ENCODE measurements around the gene ZSWIM9.

The ZSWIM9 gene

DNA sequence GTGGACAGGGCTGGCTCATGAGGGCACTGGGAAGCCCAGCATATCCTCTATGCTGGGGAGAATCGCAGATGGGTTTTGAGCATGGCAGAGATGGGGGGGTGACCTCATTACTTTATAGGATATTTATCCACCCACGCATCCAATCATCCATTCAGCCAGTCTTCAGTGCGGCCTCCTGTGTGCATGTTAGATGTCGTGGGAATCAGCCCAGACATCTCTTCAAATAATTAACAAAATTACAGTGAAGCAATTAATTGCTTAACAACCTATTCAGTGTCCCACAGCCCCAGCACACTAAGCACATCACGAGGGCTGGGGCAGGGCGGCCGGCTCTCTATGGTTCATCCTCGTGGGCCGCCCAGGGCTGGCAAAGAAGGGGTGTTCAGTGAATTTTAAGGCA is 21.9 kb upstream of the ZSWIM9 start:
- Histone ChIP-seq H4K20me1 (ENCODE audit: low read depth, low read length) (no peaks in the 10 kb centered on the region), H3K4me3 (ENCODE audit: insufficient read depth, low read length, poor library complexity, severe bottlenecking) (no peak overlapping the region), H3F3A (ENCODE audit: insufficient read depth) (no peaks in the 10 kb centered on the region), H3K9me3 (ENCODE audit: insufficient read depth, low read length) (no peaks in the 10 kb centered on the region), H3K27me3 (ENCODE audit: low read length) (no peaks in the 10 kb centered on the region), H3K9ac (ENCODE audit: low read length) (no peak overlapping the region), H3K79me2 (ENCODE audit: insufficient read depth, low read length) (no peaks in the 10 kb centered on the region), H3K27ac (ENCODE audit: low read depth, low read length) (no peak overlapping the region), H2AFZ (ENCODE audit: low read depth, low read length, severe bottlenecking) (no peak overlapping the region), H3K9me2 (replicated peaks; ENCODE audit: insufficient read depth, low read length) (no peaks in the 10 kb centered on the region), H3K4me2 (ENCODE audit: low read depth, low read length, poor library complexity, severe bottlenecking) (no peak overlapping the region), H3K36me3 (ENCODE audit: low read length) (peaks cover 12% of the 10 kb centered on the region; the same call in 1 of the 2 replicates)
- no peak for TF ChIP-seq EZH2phosphoT487 (conservative IDR thresholded peaks at IDR 0.05; ENCODE audit: low read length)
- no peak for TF ChIP-seq CTCF (IDR thresholded peaks at IDR 0.05; ENCODE audit: insufficient read depth, low read length, poor library complexity, severe bottlenecking)

- no peak overlapping the region for H3K4me2 ChIP-seq (ENCODE audit: low read depth, low read length, poor library complexity, severe bottlenecking)
- TF ChIP-seq EZH2phosphoT487 (conservative IDR thresholded peaks at IDR 0.05; ENCODE audit: low read length) (no peak), CTCF (IDR thresholded peaks at IDR 0.05; ENCODE audit: insufficient read depth, low read length, poor library complexity, severe bottlenecking) (no peak)
- no peaks in the 10 kb centered on the region for H3K79me2 ChIP-seq (ENCODE audit: insufficient read depth, low read length)
- no peak overlapping the region for H3K27ac ChIP-seq (ENCODE audit: low read depth, low read length)
- no peaks in the 10 kb centered on the region for H3K9me2 ChIP-seq (replicated peaks; ENCODE audit: insufficient read depth, low read length)
- no peak overlapping the region for H2AFZ ChIP-seq (ENCODE audit: low read depth, low read length, severe bottlenecking)
- H3K4me3 ChIP-seq (ENCODE audit: insufficient read depth, low read length, poor library complexity, severe bottlenecking): no peak overlapping the region
- no peaks in the 10 kb centered on the region for H4K20me1 ChIP-seq (ENCODE audit: low read depth, low read length)
- H3F3A ChIP-seq (ENCODE audit: insufficient read depth): no peaks in the 10 kb centered on the region
- H3K27me3 ChIP-seq (ENCODE audit: low read length): no peaks in the 10 kb centered on the region
- H3K9me3 ChIP-seq (ENCODE audit: insufficient read depth, low read length): no peaks in the 10 kb centered on the region
- peaks cover 12% of the 10 kb centered on the region; the same call in 1 of the 2 replicates for H3K36me3 ChIP-seq (ENCODE audit: low read length)
- no peak overlapping the region for H3K9ac ChIP-seq (ENCODE audit: low read length)
These were observed 21.1 kb upstream of the ZSWIM9 start for GRCh38 chr19:48149430-48149829.

- Histone ChIP-seq H3K79me2 (ENCODE audit: insufficient read depth, low read length) (no peaks in the 10 kb centered on the region), H2AFZ (ENCODE audit: low read depth, low read length, severe bottlenecking) (no peak overlapping the region), H3K36me3 (ENCODE audit: low read length) (peaks cover 9% of the 10 kb centered on the region; the same call in 1 of the 2 replicates), H3K9ac (ENCODE audit: low read length) (no peak overlapping the region), H3K27ac (ENCODE audit: low read depth, low read length) (no peak overlapping the region), H3K4me2 (ENCODE audit: low read depth, low read length, poor library complexity, severe bottlenecking) (no peak overlapping the region), H3K4me3 (ENCODE audit: insufficient read depth, low read length, poor library complexity, severe bottlenecking) (no peak overlapping the region), H3K9me2 (replicated peaks; ENCODE audit: insufficient read depth, low read length) (no peaks in the 10 kb centered on the region), H3K9me3 (ENCODE audit: insufficient read depth, low read length) (no peaks in the 10 kb centered on the region), H4K20me1 (ENCODE audit: low read depth, low read length) (no peaks in the 10 kb centered on the region), H3F3A (ENCODE audit: insufficient read depth) (no peaks in the 10 kb centered on the region), H3K27me3 (ENCODE audit: low read length) (no peaks in the 10 kb centered on the region)
- TF ChIP-seq CTCF (IDR thresholded peaks at IDR 0.05; ENCODE audit: insufficient read depth, low read length, poor library complexity, severe bottlenecking) (peak; percentile 60), EZH2phosphoT487 (conservative IDR thresholded peaks at IDR 0.05; ENCODE audit: low read length) (no peak)
These were observed 17.9 kb upstream of the ZSWIM9 start for GRCh38 chr19:48152551-48152950.
